ENCODE results near the gene NR3C1.

Gene NR3C1

GRCh38 chr5:143229426-143229895 is 174.0 kb downstream of the NR3C1 start:
- DNase-seq: no peak

- DNase-seq: peak; percentile 39
These were observed 174.7 kb downstream of the NR3C1 start for GRCh38 chr5:143228597-143229293.

All from activated CD4-positive, alpha-beta T cell treated with anti-CD3 and anti-CD28 coated beads, Interleukin-10, Interleukin-2, amounts not matched to agents 100 ng/mL and 50 ng/mL, durations not matched to agents 16 hours and 8 hours (primary cell).